Measurements from ENCODE around the gene CPNE5. TPM values are rescaled to one million over a fixed set of nuclear protein-coding genes. Genes with fewer than 3 reads are reported as not detected.

Gene CPNE5
- total and polyA plus RNA-seq, 10 donors = 9.5 to 33.4 (median 19.3) TPM

DNA sequence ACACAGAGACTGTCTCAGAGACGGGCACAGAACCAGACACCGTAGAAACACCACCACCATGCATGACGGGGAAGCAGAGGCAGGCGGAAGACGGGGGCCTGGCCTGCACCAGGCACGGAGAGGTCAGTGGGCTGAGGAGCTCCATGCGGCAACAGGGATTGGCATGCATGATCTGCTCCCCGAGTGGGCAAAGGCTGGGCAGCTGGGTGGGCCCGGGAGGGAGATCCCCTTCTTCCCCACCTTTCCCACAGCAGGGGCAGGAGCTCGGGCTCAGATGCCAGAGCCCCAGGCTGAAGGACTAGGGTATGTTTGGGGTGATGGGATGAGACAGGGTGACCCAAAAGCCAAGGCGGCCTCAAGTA lies 98.4 kb downstream of the CPNE5 start:
- Histone ChIP-seq H3K27me3 (replicated peaks in 1 of 7) (no peaks in the 10 kb centered on the region), H3K27ac (peak overlapping the region in 2 of 8 donors; percentile 36 to 37), H3K36me3 (peaks cover 0 to 20% (median 0%) of the 10 kb centered on the region in 6 donors), H3K4me3 (no peak overlapping the region), H3K4me1 (peaks cover 0 to 50% (median 24%) of the 10 kb centered on the region in 6 donors), H3K9me3 (no peaks in the 10 kb centered on the region)
- DNase-seq = no peak
- TF ChIP-seq, protein P1, sequence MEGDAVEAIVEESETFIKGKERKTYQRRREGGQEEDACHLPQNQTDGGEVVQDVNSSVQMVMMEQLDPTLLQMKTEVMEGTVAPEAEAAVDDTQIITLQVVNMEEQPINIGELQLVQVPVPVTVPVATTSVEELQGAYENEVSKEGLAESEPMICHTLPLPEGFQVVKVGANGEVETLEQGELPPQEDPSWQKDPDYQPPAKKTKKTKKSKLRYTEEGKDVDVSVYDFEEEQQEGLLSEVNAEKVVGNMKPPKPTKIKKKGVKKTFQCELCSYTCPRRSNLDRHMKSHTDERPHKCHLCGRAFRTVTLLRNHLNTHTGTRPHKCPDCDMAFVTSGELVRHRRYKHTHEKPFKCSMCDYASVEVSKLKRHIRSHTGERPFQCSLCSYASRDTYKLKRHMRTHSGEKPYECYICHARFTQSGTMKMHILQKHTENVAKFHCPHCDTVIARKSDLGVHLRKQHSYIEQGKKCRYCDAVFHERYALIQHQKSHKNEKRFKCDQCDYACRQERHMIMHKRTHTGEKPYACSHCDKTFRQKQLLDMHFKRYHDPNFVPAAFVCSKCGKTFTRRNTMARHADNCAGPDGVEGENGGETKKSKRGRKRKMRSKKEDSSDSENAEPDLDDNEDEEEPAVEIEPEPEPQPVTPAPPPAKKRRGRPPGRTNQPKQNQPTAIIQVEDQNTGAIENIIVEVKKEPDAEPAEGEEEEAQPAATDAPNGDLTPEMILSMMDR (IDR thresholded peaks at IDR 0.05 in 8 of 11, conservative IDR thresholded peaks at IDR 0.05 in 3 of 11) = no peak
- TF ChIP-seq POLR2A (IDR thresholded peaks at IDR 0.05) (no peak), POLR2AphosphoS5 (IDR thresholded peaks at IDR 0.05) (peak in 1 of 3 donors; percentile 28)
- WGBS, 5 donors = 90 to 93% (median 93%) methylated on average over 11 of the region's 11 CpGs
- intact Hi-C loops (cut with DNase I; ENCODE audit: low total_unique reads) = no loop called here

DNA sequence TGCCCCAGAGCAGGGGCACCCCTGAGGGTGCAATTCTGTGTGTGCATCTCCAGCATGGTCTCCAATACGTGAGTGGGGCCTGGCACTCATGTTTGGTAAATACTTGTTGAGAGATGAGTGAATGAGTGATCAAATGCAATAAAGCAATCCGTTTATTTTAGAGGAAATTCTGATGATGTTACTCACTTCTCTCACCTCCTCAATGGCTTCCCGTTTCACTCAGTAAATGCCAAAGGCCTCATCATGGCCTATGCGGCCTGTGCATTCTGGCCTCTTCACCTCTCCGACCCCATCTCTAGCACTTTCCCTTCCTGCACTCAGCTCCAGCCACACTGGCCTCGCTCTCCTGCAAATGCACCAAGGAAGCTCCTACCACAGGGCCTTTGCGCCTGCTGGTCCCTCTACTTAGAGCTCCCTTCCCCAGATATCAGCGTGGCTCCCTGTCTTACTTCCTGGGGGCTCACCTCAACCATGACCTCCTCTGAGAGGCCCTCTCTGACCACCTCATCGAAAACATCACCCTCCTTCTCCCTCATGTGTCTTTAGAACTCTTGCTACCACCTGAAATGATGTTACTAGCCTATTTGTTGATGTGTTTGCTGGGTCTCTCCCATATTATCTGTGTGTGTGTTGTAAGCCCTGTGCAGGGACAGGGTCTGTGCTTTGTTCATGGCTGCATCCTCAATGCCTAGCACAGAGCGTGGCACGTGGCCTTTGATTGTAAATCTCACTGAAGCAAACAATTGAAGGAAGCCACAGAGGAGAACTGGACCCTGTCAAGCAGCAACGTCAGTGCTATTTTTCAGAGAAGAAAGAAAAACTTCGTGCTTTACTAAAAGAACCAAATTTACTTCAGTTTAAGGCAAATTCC lies 99.1 kb downstream of the CPNE5 start:
- no peak for DNase-seq
- H3K4me1 ChIP-seq = peaks cover 5 to 56% (median 30%) of the 10 kb centered on the region in 6 donors
- peak overlapping the region in 2 of 8 donors; percentile 36 to 37 for H3K27ac ChIP-seq
- no peak for TF ChIP-seq POLR2A (IDR thresholded peaks at IDR 0.05)
- TF ChIP-seq, protein P1 (IDR thresholded peaks at IDR 0.05 in 8 of 11, conservative IDR thresholded peaks at IDR 0.05 in 3 of 11) = no peak
- no peak for TF ChIP-seq POLR2AphosphoS5 (IDR thresholded peaks at IDR 0.05)
- H3K36me3 ChIP-seq = peaks cover 0 to 14% (median 0%) of the 10 kb centered on the region in 6 donors
- intact Hi-C loops (cut with DNase I; ENCODE audit: low total_unique reads) = no loop called here
- WGBS, 5 donors = 53 to 71% (median 69%) methylated on average over 13 of the region's 13 CpGs
- no peak overlapping the region for H3K4me3 ChIP-seq
- H3K9me3 ChIP-seq = no peaks in the 10 kb centered on the region
- H3K27me3 ChIP-seq (replicated peaks in 1 of 7) = no peaks in the 10 kb centered on the region

DNA sequence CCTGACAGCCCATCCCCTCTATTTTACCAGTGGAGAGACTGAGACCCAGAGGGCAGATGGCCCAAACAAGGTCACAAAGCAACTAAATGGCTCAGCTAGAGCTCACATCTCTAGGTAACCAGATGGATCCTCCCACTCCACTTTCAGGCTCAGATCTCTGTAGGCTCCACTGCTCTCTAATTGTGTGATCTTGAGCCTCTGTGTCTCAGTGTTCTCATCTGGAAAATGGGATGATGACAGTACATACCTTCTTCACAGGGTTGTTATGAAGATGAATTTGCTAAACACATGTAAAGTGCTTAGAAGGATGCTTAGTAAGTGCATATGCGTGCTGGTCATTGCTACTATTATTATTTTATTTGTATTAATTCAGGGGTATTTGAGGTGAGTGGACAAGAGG lies 101.1 kb downstream of the CPNE5 start:
- 94 to 100% (median 96%) methylated on average over 1 of the region's 1 CpG for WGBS, 5 donors
- peaks cover 13 to 47% (median 34%) of the 10 kb centered on the region in 6 donors for H3K4me1 ChIP-seq
- no peak for DNase-seq
- intact Hi-C loops (cut with DNase I; ENCODE audit: low total_unique reads) = no loop called here
- H3K27ac ChIP-seq = no peak overlapping the region
- H3K4me3 ChIP-seq = no peak overlapping the region
- no peaks in the 10 kb centered on the region for H3K9me3 ChIP-seq
- no peaks in the 10 kb centered on the region for H3K27me3 ChIP-seq (replicated peaks in 1 of 7)
- H3K36me3 ChIP-seq = peaks cover 0 to 2% (median 0%) of the 10 kb centered on the region in 6 donors
- TF ChIP-seq POLR2AphosphoS5 (IDR thresholded peaks at IDR 0.05) = no peak
- TF ChIP-seq, protein P1 (IDR thresholded peaks at IDR 0.05 in 8 of 11, conservative IDR thresholded peaks at IDR 0.05 in 3 of 11) = no peak
- TF ChIP-seq POLR2A (IDR thresholded peaks at IDR 0.05) = no peak

DNA sequence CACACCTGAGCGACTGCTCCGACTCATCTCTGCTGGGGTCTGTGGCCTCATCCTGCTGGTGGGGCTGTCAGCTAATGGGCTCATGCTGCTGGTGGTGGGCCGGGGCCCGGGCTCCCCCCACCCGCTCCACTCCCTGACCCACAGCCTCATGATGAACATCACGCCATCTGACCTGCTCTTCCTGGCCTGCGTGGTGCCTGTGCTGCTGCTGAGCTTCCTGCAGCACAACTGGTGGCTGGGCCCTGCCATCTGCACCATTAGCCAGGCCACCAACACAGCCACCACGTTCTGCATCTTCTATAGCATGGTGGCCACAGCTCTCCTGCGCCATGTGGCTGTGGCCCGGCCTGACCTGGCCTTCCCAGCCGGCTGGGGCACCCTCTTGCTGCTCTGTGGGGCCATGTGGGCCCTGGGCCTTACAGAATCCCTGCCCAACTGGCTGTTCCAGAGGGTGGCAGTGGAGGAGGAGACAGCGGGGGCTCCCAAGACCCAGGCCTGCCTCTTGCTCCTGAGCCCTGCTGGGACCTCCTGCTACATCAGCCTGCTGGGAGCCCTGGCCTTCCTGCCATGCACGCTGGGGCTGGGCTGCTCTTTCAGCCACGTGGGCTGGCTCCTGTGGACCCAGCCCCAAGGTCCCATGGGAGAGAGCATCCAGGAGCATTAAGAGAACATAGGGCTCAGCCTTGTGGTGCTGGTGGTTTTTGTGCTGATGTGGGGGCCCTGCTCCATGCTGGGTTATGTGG lies 102.0 kb downstream of the CPNE5 start:
- no peaks in the 10 kb centered on the region for H3K27me3 ChIP-seq (replicated peaks in 1 of 7)
- no peak overlapping the region for H3K27ac ChIP-seq
- intact Hi-C loops (cut with DNase I; ENCODE audit: low total_unique reads) = no loop called here
- H3K4me1 ChIP-seq = peaks cover 13 to 45% (median 34%) of the 10 kb centered on the region in 6 donors
- H3K9me3 ChIP-seq = no peaks in the 10 kb centered on the region
- DNase-seq = no peak
- peaks cover 0 to 2% (median 0%) of the 10 kb centered on the region in 6 donors for H3K36me3 ChIP-seq
- TF ChIP-seq, protein P1 (IDR thresholded peaks at IDR 0.05 in 8 of 11, conservative IDR thresholded peaks at IDR 0.05 in 3 of 11) = no peak
- TF ChIP-seq POLR2AphosphoS5 (IDR thresholded peaks at IDR 0.05) (no peak), POLR2A (IDR thresholded peaks at IDR 0.05) (no peak)
- no peak overlapping the region for H3K4me3 ChIP-seq
- WGBS, 5 donors = 89 to 94% (median 90%) methylated on average over 13 to 14 of the region's 14 CpGs

Measured in spleen (tissue), 11 donors.